Endothelial cell of umbilical vein (primary cell): ENCODE data around the gene ARHGDIA. TPM values are rescaled to one million over a fixed set of nuclear protein-coding genes. Genes with fewer than 3 reads are reported as not detected.

Source experiments
- BruUV-seq: library from RNA; stranded (reverse); fragments of 400-500 nt; replicated peaks from 2 replicates; lab custom pipeline; 2021; lab: Mats Ljungman, UMichigan
- CTCF ChIA-PET: fragments of 300-600, 350-600 bp; sonication (Branson Sonifier 250); formaldehyde crosslinking; loops from one replicate; lab custom pipeline; 2021; ENCODE audit warnings: antibody characterized with exemption, inconsistent platforms; lab: Charles Lee
- POLR2A ChIA-PET: fragments of 300-600, 350-600 bp; sonication (Branson Sonifier 250); formaldehyde crosslinking; loops from one replicate; lab custom pipeline; 2021; ENCODE audit warnings: antibody characterized with exemption, inconsistent platforms; lab: Charles Lee
- DNase-seq: peaks from one replicate; pipeline ENCODE4 v3.0.0-alpha.2; 2011; ENCODE audit warnings: low read depth, low spot score
- FAIRE-seq: peaks from 2 replicates; lab custom pipeline; 2011; peaks lifted over from hg19 to GRCh38; lab: Jason Lieb, UNC
- H2AFZ ChIP-seq: 2 replicates; pipeline ENCODE4 v1.6.0; 2012; ENCODE audit warnings: low read depth, low read length, control low read depth, inconsistent platforms
- H3K27ac ChIP-seq: 2 replicates; pipeline ENCODE4 v1.5.1; 2011; ENCODE audit warnings: low read depth, mild to moderate bottlenecking, control low read depth, low read length, moderate library complexity; ENCODE audit not compliant: insufficient read depth
- H3K27me3 ChIP-seq, 2 experiments: 2 replicates each; pipeline versions ENCODE4 v1.6.0 to v1.6.1; 2011; ENCODE audit warnings: low read length in 2 of 2, mixed read lengths in 1 of 2; ENCODE audit not compliant: control insufficient read depth in 2 of 2, insufficient read depth in 2 of 2
- H3K36me3 ChIP-seq, 2 experiments: 2 replicates in 1 of 2; 3 replicates in 1 of 2; pipeline ENCODE4 v1.5.1; 2011; ENCODE audit warnings: low read length in 2 of 2, mild to moderate bottlenecking in 1 of 2, moderate library complexity in 1 of 2; ENCODE audit not compliant: control insufficient read depth in 2 of 2, insufficient read depth in 2 of 2; ENCODE audit errors: extremely low read depth in 1 of 2
- H3K4me1 ChIP-seq: 3 replicates; pipeline ENCODE4 v1.5.1; 2011; ENCODE audit warnings: mild to moderate bottlenecking, low read length; ENCODE audit not compliant: control insufficient read depth, insufficient read depth; ENCODE audit errors: extremely low read depth
- H3K4me2 ChIP-seq: 2 replicates; pipeline ENCODE4 v1.6.1; 2011; ENCODE audit warnings: low read length, control low read depth, mixed read lengths; ENCODE audit not compliant: insufficient read depth
- H3K4me3 ChIP-seq, 3 experiments: fragments of 200-600 bp in 1 of 3; sonication (generic), shearing (Covaris generic) in 1 of 3; replicated peaks in 1 of 3; 2 replicates each; pipeline ENCODE4 v1.5.1; 2011 to 2016; ENCODE audit warnings: control low read depth in 3 of 3, low read length in 3 of 3, mild to moderate bottlenecking in 2 of 3, inconsistent platforms in 1 of 3, low read depth in 1 of 3, moderate library complexity in 1 of 3; ENCODE audit not compliant: insufficient read depth in 1 of 3
- H3K79me2 ChIP-seq: 2 replicates; pipeline ENCODE4 v1.6.0; 2012; ENCODE audit warnings: low read length, inconsistent platforms; ENCODE audit not compliant: control insufficient read depth, insufficient read depth
- H3K9ac ChIP-seq: replicated peaks from 2 replicates; pipeline ENCODE3; 2011; ENCODE audit warnings: low read length, control low read depth; ENCODE audit not compliant: insufficient read depth; ENCODE audit errors: extremely low read depth
- H3K9me1 ChIP-seq: replicated peaks from 3 replicates; pipeline ENCODE4 v1.6.0; 2011; ENCODE audit warnings: mild to moderate bottlenecking, low read length; ENCODE audit not compliant: control insufficient read depth, insufficient read depth; ENCODE audit errors: extremely low read depth
- H3K9me3 ChIP-seq: replicated peaks from 2 replicates; pipeline ENCODE4 v1.5.1; 2012; ENCODE audit warnings: low read length, inconsistent platforms; ENCODE audit not compliant: control insufficient read depth, insufficient read depth
- H4K20me1 ChIP-seq: replicated peaks from 2 replicates; pipeline ENCODE3; 2011; ENCODE audit warnings: mild to moderate bottlenecking, low read length; ENCODE audit not compliant: control insufficient read depth, insufficient read depth; ENCODE audit errors: extremely low read depth
- EZH2 ChIP-seq: IDR thresholded peaks from 2 replicates; pipeline ENCODE4 v1.6.1; 2012; ENCODE audit warnings: borderline replicate concordance, low read depth, mild to moderate bottlenecking, moderate library complexity, low read length, inconsistent platforms; ENCODE audit not compliant: severe bottlenecking
- FOS ChIP-seq: IDR thresholded peaks from 2 replicates; pipeline ENCODE4 v1.6.1; 2011; ENCODE audit warnings: mild to moderate bottlenecking, low read length, moderate library complexity, borderline replicate concordance; ENCODE audit not compliant: insufficient read depth
- GATA2 ChIP-seq: IDR thresholded peaks from 2 replicates; pipeline ENCODE4 v1.7.0; 2011; ENCODE audit warnings: low read depth, mild to moderate bottlenecking, moderate library complexity, mixed read lengths, low read length; ENCODE audit not compliant: insufficient read length, insufficient read depth
- JUN ChIP-seq: IDR thresholded peaks from 2 replicates; pipeline ENCODE4 v1.6.1; 2011; ENCODE audit warnings: borderline replicate concordance, low read depth; ENCODE audit not compliant: insufficient read length, insufficient read depth
- MAX ChIP-seq: IDR thresholded peaks from 2 replicates; pipeline ENCODE4 v1.6.1; 2011; ENCODE audit not compliant: insufficient read depth, insufficient read length
- MYC ChIP-seq: IDR thresholded peaks from one replicate; pipeline ENCODE4 v1.6.1; 2011; ENCODE audit warnings: mild to moderate bottlenecking, low read depth, low read length
- POLR2A ChIP-seq: IDR thresholded peaks from 2 replicates; pipeline ENCODE4 v1.6.1; 2012; ENCODE audit warnings: low read depth, mild to moderate bottlenecking, control low read depth, low read length
- POLR2AphosphoS5 ChIP-seq: IDR thresholded peaks from 2 replicates; pipeline ENCODE4 v1.6.1; 2012; ENCODE audit warnings: low read depth, mild to moderate bottlenecking, control low read depth, low read length, moderate library complexity; ENCODE audit not compliant: insufficient read depth
- dilution Hi-C: fragments of 300-500 bp; cut with MboI; formaldehyde crosslinking; loops from one replicate; pipeline ENCODE4 v1.15.0; 2019; ENCODE audit warnings: low sequenced_read_pairs; ENCODE audit not compliant: extremely low pct_ligation_motif_present
- intact Hi-C: fragments of 100-400 bp; cut with micrococcal nuclease; formaldehyde crosslinking; loops from one replicate; pipeline ENCODE4 v1.10.0; 2022
- polyA plus RNA-seq, 4 experiments: library from polyadenylated mRNA; depleted of rRNA in 3 of 4; stranded (reverse) in 3 of 4; unstranded in 1 of 4; fragments of >200 nt; gene quantifications; 2 replicates each; pipeline versions ENCODE4 v1.2.1 to v1.2.3, GENCODE V29; 2011 to 2012; ENCODE audit warnings: missing spikeins in 1 of 4
- total RNA-seq: library from RNA; stranded (reverse); gene quantifications from 2 replicates; pipeline ENCODE4 v1.2.3, GENCODE V29; 2021
- TF ChIP-seq, protein P1 (sequence below), 2 donors: IDR thresholded peaks; 1 replicate in 1 of 2; 2 replicates in 1 of 2; pipeline ENCODE4 v1.5.1; 2011; ENCODE audit warnings: low read length in 2 of 2, mild to moderate bottlenecking in 2 of 2, moderate library complexity in 2 of 2, control low read depth in 1 of 2, inconsistent platforms in 1 of 2, low read depth in 1 of 2; ENCODE audit not compliant: insufficient read depth in 1 of 2; ENCODE audit errors: extremely low read depth in 1 of 2

Gene ARHGDIA
- total and polyA plus RNA-seq, 2 donors (not counting 3 experiments of a cell fraction or from before 2014, with no cell fraction given): 358 to 645 TPM

GRCh38 chr17:81863123-81863675, 7.9 kb downstream of the ARHGDIA start:
- DNase-seq: no peak
- no peak overlapping the region for H3K27ac ChIP-seq

More at GRCh38 chr17:81863123-81863675, 7.9 kb downstream of the ARHGDIA start:
- ChIA-PET CTCF (no interaction called here), POLR2A (no interaction called here)
- no TSS peak for BruUV-seq
- dilution Hi-C loops (no loop called here), intact Hi-C loops (no loop called here)
- H3K4me2 ChIP-seq: no peak overlapping the region
- H3K9me1 ChIP-seq: no peaks in the 10 kb centered on the region
- H3K9me3 ChIP-seq: no peaks in the 10 kb centered on the region
- H4K20me1 ChIP-seq: no peaks in the 10 kb centered on the region
- no peak overlapping the region for H3K9ac ChIP-seq
- H3K27me3 ChIP-seq: no peaks in the 10 kb centered on the region
- peaks cover 14% of the 10 kb centered on the region for H3K4me1 ChIP-seq
- H2AFZ ChIP-seq: no peak overlapping the region
- TF ChIP-seq MYC (no peak), GATA2 (no peak), FOS (no peak), POLR2A (no peak), EZH2 (no peak), POLR2AphosphoS5 (no peak), JUN (no peak), MAX (no peak)
- TF ChIP-seq, protein P1, sequence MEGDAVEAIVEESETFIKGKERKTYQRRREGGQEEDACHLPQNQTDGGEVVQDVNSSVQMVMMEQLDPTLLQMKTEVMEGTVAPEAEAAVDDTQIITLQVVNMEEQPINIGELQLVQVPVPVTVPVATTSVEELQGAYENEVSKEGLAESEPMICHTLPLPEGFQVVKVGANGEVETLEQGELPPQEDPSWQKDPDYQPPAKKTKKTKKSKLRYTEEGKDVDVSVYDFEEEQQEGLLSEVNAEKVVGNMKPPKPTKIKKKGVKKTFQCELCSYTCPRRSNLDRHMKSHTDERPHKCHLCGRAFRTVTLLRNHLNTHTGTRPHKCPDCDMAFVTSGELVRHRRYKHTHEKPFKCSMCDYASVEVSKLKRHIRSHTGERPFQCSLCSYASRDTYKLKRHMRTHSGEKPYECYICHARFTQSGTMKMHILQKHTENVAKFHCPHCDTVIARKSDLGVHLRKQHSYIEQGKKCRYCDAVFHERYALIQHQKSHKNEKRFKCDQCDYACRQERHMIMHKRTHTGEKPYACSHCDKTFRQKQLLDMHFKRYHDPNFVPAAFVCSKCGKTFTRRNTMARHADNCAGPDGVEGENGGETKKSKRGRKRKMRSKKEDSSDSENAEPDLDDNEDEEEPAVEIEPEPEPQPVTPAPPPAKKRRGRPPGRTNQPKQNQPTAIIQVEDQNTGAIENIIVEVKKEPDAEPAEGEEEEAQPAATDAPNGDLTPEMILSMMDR (IDR thresholded peaks at IDR 0.05; ENCODE audit: extremely low read depth in 1 of 2, insufficient read depth in 1 of 2, low read depth in 1 of 2, low read length in 2 of 2): no peak
- peaks cover 25% of the 10 kb centered on the region for H3K79me2 ChIP-seq
- FAIRE-seq: peak; percentile 55
- H3K4me3 ChIP-seq: no peak overlapping the region
- peaks cover 3 to 16% of the 10 kb centered on the region in 2 experiments for H3K36me3 ChIP-seq
